Upper lobe of left lung (tissue), 6 donors: ENCODE results near the gene REM2. TPM values are rescaled to one million over a fixed set of nuclear protein-coding genes. Genes with fewer than 3 reads are reported as not detected.

Source experiments
- ATAC-seq, 2 donors: fragments of 200-7000 bp; cut with Tn5 transposase; one replicate each; pipeline ENCODE4 v1.9.1; 2022; ENCODE audit warnings: mild to moderate bottlenecking in 2 of 2, moderate library complexity in 2 of 2; ENCODE audit not compliant: low FRiP score in 2 of 2
- DNase-seq, 2 donors: peaks; one replicate each; pipeline ENCODE4 v3.0.0-alpha.2; 2019 to 2020
- H3K27ac ChIP-seq, 4 donors: fragments of 200-600 bp; sonication (generic); one replicate each; pipeline ENCODE4 v1.5.1; 2016 to 2019
- H3K27me3 ChIP-seq, 4 donors: fragments of 200-600 bp; sonication (generic); one replicate each; pipeline ENCODE4 v1.5.1; 2017 to 2019
- H3K36me3 ChIP-seq, 4 donors: fragments of 200-600 bp; sonication (generic); one replicate each; pipeline ENCODE4 v1.5.1; 2016 to 2019
- H3K4me1 ChIP-seq, 4 donors: fragments of 200-600 bp; sonication (generic); one replicate each; pipeline ENCODE4 v1.5.1; 2018 to 2019
- H3K4me3 ChIP-seq, 4 donors: fragments of 200-600 bp; sonication (generic); one replicate each; pipeline ENCODE4 v1.5.1; 2017 to 2019; ENCODE audit warnings: mild to moderate bottlenecking in 2 of 4, moderate library complexity in 1 of 4
- H3K9me3 ChIP-seq, 4 donors: fragments of 200-600 bp; sonication (generic); one replicate each; pipeline ENCODE4 v1.5.1; 2018 to 2019
- CTCF ChIP-seq, 6 experiments: fragments of 450-650 bp in 4 of 6; fragments of 200-600 bp in 2 of 6; sonication (generic) in 2 of 6; IDR thresholded peaks; one replicate each; pipeline ENCODE4 v1.5.1; 2016 to 2019; ENCODE audit warnings: antibody characterized with exemption in 6 of 6
- EP300 ChIP-seq, 4 donors: sonication (generic); formaldehyde crosslinking; IDR thresholded peaks; one replicate each; pipeline ENCODE4 v1.5.1; 2017; ENCODE audit warnings: antibody characterized with exemption in 4 of 4, control low read depth in 2 of 4
- POLR2A ChIP-seq, 4 donors: fragments of 450-650 bp; IDR thresholded peaks; one replicate each; pipeline ENCODE4 v1.5.1; 2016 to 2017; ENCODE audit warnings: antibody characterized with exemption in 4 of 4, mild to moderate bottlenecking in 2 of 4
- POLR2AphosphoS5 ChIP-seq, 2 donors: sonication (generic); formaldehyde crosslinking; IDR thresholded peaks; one replicate each; pipeline ENCODE4 v1.5.1; 2017; ENCODE audit warnings: antibody characterized with exemption in 2 of 2
- WGBS, 2 donors: methylation state at CpG; one replicate each; pipeline ENCODE4 v1.1.5; 2017 to 2018; 5-methylcytosine and 5-hydroxymethylcytosine counted together
- total RNA-seq, 6 donors: library from RNA; depleted of rRNA in 4 of 6; stranded (reverse); fragments of >200 nt in 4 of 6; gene quantifications; one replicate each; pipeline versions ENCODE4 v1.1.0 to v1.2.1, GENCODE V29; 2016 to 2021
- donor health status: DM: no; HTN: no; CAD: no; lungs with moderate emphysema.
- donor health status: DM: no; HTN: yes; CAD: no; lungs with severe emphysema.

The REM2 gene
- total RNA-seq, 6 donors from 2014 or later, result 1.0 to 6.3 (median 1.2) TPM

GRCh38 chr14:22903742-22904087 is 20.7 kb downstream of the REM2 start:
- H3K27me3 ChIP-seq, result no peaks in the 10 kb centered on the region
- ATAC-seq (no peak), DNase-seq (no peak)
- H3K27ac ChIP-seq, result no peak overlapping the region
- peaks cover 0 to 6% (median 2%) of the 10 kb centered on the region in 4 donors for H3K4me1 ChIP-seq
- TF ChIP-seq POLR2A (IDR thresholded peaks at IDR 0.05) (no peak), CTCF (IDR thresholded peaks at IDR 0.05) (no peak), POLR2AphosphoS5 (IDR thresholded peaks at IDR 0.05) (no peak), EP300 (IDR thresholded peaks at IDR 0.05) (no peak)
- H3K4me3 ChIP-seq, result no peak overlapping the region
- H3K9me3 ChIP-seq, result no peaks in the 10 kb centered on the region
- 77 to 90% methylated on average over 2 of the region's 2 CpGs for WGBS, 2 donors
- peaks cover 57 to 94% (median 80%) of the 10 kb centered on the region in 4 donors for H3K36me3 ChIP-seq

- Histone ChIP-seq H3K27me3 (no peaks in the 10 kb centered on the region), H3K27ac (no peak overlapping the region), H3K4me1 (peaks cover 0 to 3% (median 1%) of the 10 kb centered on the region in 4 donors), H3K9me3 (no peaks in the 10 kb centered on the region), H3K4me3 (no peak overlapping the region), H3K36me3 (peaks cover 63 to 98% (median 91%) of the 10 kb centered on the region in 4 donors)
- DNase-seq (no peak), ATAC-seq (no peak)
- WGBS, 2 donors, result 96 to 97% methylated on average over 4 of the region's 4 CpGs
- TF ChIP-seq POLR2A (IDR thresholded peaks at IDR 0.05), result no peak
- no peak for TF ChIP-seq POLR2AphosphoS5 (IDR thresholded peaks at IDR 0.05)
- TF ChIP-seq CTCF (IDR thresholded peaks at IDR 0.05), result no peak
- no peak for TF ChIP-seq EP300 (IDR thresholded peaks at IDR 0.05)
Observed at GRCh38 chr14:22905627-22906026, 22.6 kb downstream of the REM2 start.

- peaks cover 61 to 98% (median 91%) of the 10 kb centered on the region in 4 donors for H3K36me3 ChIP-seq
- H3K9me3 ChIP-seq, result no peaks in the 10 kb centered on the region
- WGBS, 2 donors, result 97 to 98% methylated on average over 20 of the region's 20 CpGs
Observed at GRCh38 chr14:22906073-22906472, 23.1 kb downstream of the REM2 start.

GRCh38 chr14:22907429-22907828 is 24.4 kb downstream of the REM2 start:
- Histone ChIP-seq H3K4me3 (no peak overlapping the region), H3K27me3 (no peaks in the 10 kb centered on the region), H3K27ac (no peak overlapping the region), H3K4me1 (peaks cover 0 to 6% (median 4%) of the 10 kb centered on the region in 4 donors), H3K9me3 (no peaks in the 10 kb centered on the region), H3K36me3 (peaks cover 51 to 98% (median 81%) of the 10 kb centered on the region in 4 donors)
- DNase-seq (no peak), ATAC-seq (no peak)
- WGBS, 2 donors, result 93% methylated on average over 3 of the region's 3 CpGs
- no peak for TF ChIP-seq POLR2AphosphoS5 (IDR thresholded peaks at IDR 0.05)
- no peak for TF ChIP-seq CTCF (IDR thresholded peaks at IDR 0.05)

More at GRCh38 chr14:22906073-22906472, 23.1 kb downstream of the REM2 start:
- ATAC-seq (no peak), DNase-seq (no peak)
- Histone ChIP-seq H3K4me3 (no peak overlapping the region), H3K27ac (no peak overlapping the region), H3K27me3 (no peaks in the 10 kb centered on the region), H3K4me1 (peaks cover 0 to 3% (median 1%) of the 10 kb centered on the region in 4 donors)
- TF ChIP-seq EP300 (IDR thresholded peaks at IDR 0.05) (no peak), POLR2AphosphoS5 (IDR thresholded peaks at IDR 0.05) (no peak), CTCF (IDR thresholded peaks at IDR 0.05) (no peak), POLR2A (IDR thresholded peaks at IDR 0.05) (no peak)

- 65 to 75% methylated on average over 8 of the region's 8 CpGs for WGBS, 2 donors
- ATAC-seq (no peak), DNase-seq (no peak)
- H3K4me3 ChIP-seq, result no peak overlapping the region
- H3K36me3 ChIP-seq, result peaks cover 43 to 90% (median 71%) of the 10 kb centered on the region in 4 donors
- peaks cover 0 to 9% (median 4%) of the 10 kb centered on the region in 4 donors for H3K4me1 ChIP-seq
- no peaks in the 10 kb centered on the region for H3K27me3 ChIP-seq
- H3K9me3 ChIP-seq, result no peaks in the 10 kb centered on the region
- H3K27ac ChIP-seq, result no peak overlapping the region
- TF ChIP-seq POLR2AphosphoS5 (IDR thresholded peaks at IDR 0.05) (no peak), POLR2A (IDR thresholded peaks at IDR 0.05) (no peak), CTCF (IDR thresholded peaks at IDR 0.05) (no peak), EP300 (IDR thresholded peaks at IDR 0.05) (no peak)
Observed at GRCh38 chr14:22908601-22909000, 25.6 kb downstream of the REM2 start.
